LNCAP (cell line): ENCODE data around the gene WASF2.

Experiments used
- CTCF ChIP-seq: fragments of 450-650 bp; IDR thresholded peaks from 2 replicates; pipeline ENCODE4 v1.5.1; 2017; ENCODE audit warnings: mild to moderate bottlenecking

The WASF2 gene

GRCh38 chr1:27445177-27445936, 44.6 kb downstream of the WASF2 start:
- no peak for TF ChIP-seq CTCF

- no peak for TF ChIP-seq CTCF
Measured at GRCh38 chr1:27444632-27445031, 45.3 kb downstream of the WASF2 start.

GRCh38 chr1:27439150-27439549, 50.8 kb downstream of the WASF2 start:
- no peak for TF ChIP-seq CTCF

- TF ChIP-seq CTCF: no peak
Measured at GRCh38 chr1:27438621-27439061, 51.3 kb downstream of the WASF2 start.

- TF ChIP-seq CTCF: no peak
Measured at GRCh38 chr1:27436204-27437159, 53.5 kb downstream of the WASF2 start.

- no peak for TF ChIP-seq CTCF
Measured at GRCh38 chr1:27435566-27436203, 54.3 kb downstream of the WASF2 start.

- TF ChIP-seq CTCF: no peak
Measured at GRCh38 chr1:27433706-27434105, 56.3 kb downstream of the WASF2 start.
